Measurements from ENCODE around the gene C1orf105. TPM values are rescaled to one million over a fixed set of nuclear protein-coding genes. Genes with fewer than 3 reads are reported as not detected.

The C1orf105 gene
- total and polyA plus RNA-seq, 4 donors, result 0.16 TPM; not detected in 3

DNA sequence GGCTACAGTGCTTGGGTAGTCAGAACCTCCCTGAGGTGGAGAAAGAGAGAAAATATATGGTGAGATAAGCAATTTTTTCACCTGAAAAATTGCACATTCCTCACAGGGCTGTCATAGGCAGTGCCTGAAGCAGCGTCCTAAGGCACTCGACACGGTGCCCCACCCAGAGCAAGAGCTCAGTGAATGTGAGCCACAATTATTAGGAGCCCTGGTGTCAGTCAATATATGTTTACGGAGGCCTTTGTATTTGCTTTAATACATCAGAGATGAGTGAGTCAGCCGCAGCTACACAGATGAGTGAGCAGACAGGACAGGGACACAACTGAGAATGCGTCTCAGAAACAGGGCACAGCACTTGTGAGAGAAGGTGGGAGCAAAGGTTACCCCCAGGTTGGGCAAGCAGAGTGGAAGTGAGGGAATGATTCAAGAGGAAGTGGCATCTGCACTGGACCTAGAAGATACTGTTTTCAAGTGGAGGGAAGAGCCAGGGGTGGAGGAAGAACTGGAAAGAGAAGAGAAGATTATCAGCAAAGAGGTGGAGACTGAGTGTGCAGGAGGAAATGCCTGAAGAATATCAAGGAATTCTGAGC, 28.6 kb downstream of the C1orf105 start:
- Histone ChIP-seq H3K27ac (ENCODE audit: low read depth in 1 of 2, low read length in 2 of 2) (no peak overlapping the region), H3K9me3 (ENCODE audit: control insufficient read depth in 4 of 4, low read length in 3 of 4) (no peaks in the 10 kb centered on the region), H3K9ac (ENCODE audit: low read depth in 1 of 2, low read length in 2 of 2) (no peak overlapping the region), H3K36me3 (ENCODE audit: control insufficient read depth in 4 of 4, insufficient read depth in 3 of 4, low read depth in 1 of 4, low read length in 3 of 4) (no peaks in the 10 kb centered on the region), H3K4me1 (ENCODE audit: control insufficient read depth in 4 of 4, insufficient read depth in 4 of 4, low read length in 3 of 4) (peaks cover 2 to 12% (median 5%) of the 10 kb centered on the region in 4 donors), H3K27me3 (ENCODE audit: control insufficient read depth in 4 of 4, insufficient read depth in 4 of 4, low read length in 3 of 4) (no peaks in the 10 kb centered on the region), H3K4me3 (ENCODE audit: low read depth in 1 of 3, low read length in 3 of 3) (no peak overlapping the region)
- TF ChIP-seq, protein P1, sequence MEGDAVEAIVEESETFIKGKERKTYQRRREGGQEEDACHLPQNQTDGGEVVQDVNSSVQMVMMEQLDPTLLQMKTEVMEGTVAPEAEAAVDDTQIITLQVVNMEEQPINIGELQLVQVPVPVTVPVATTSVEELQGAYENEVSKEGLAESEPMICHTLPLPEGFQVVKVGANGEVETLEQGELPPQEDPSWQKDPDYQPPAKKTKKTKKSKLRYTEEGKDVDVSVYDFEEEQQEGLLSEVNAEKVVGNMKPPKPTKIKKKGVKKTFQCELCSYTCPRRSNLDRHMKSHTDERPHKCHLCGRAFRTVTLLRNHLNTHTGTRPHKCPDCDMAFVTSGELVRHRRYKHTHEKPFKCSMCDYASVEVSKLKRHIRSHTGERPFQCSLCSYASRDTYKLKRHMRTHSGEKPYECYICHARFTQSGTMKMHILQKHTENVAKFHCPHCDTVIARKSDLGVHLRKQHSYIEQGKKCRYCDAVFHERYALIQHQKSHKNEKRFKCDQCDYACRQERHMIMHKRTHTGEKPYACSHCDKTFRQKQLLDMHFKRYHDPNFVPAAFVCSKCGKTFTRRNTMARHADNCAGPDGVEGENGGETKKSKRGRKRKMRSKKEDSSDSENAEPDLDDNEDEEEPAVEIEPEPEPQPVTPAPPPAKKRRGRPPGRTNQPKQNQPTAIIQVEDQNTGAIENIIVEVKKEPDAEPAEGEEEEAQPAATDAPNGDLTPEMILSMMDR (IDR thresholded peaks at IDR 0.05; ENCODE audit: low read depth, low read length, missing input control), result no peak
- TF ChIP-seq, protein P2, sequence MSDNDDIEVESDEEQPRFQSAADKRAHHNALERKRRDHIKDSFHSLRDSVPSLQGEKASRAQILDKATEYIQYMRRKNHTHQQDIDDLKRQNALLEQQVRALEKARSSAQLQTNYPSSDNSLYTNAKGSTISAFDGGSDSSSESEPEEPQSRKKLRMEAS (IDR thresholded peaks at IDR 0.05), result no peak
- TF ChIP-seq EGR1 (IDR thresholded peaks at IDR 0.05; ENCODE audit: low read depth in 2 of 2) (no peak), FOXA1 (IDR thresholded peaks at IDR 0.05) (no peak), TAF1 (conservative IDR thresholded peaks at IDR 0.05) (no peak), NR2F2 (IDR thresholded peaks at IDR 0.05) (no peak), ATF3 (IDR thresholded peaks at IDR 0.05) (no peak), RAD21 (IDR thresholded peaks at IDR 0.05) (no peak), REST (IDR thresholded peaks at IDR 0.05) (no peak), YY1 (IDR thresholded peaks at IDR 0.05) (no peak), JUND (IDR thresholded peaks at IDR 0.05) (no peak), HNF4A (conservative IDR thresholded peaks at IDR 0.05) (no peak)
- TF ChIP-seq, protein P3, sequence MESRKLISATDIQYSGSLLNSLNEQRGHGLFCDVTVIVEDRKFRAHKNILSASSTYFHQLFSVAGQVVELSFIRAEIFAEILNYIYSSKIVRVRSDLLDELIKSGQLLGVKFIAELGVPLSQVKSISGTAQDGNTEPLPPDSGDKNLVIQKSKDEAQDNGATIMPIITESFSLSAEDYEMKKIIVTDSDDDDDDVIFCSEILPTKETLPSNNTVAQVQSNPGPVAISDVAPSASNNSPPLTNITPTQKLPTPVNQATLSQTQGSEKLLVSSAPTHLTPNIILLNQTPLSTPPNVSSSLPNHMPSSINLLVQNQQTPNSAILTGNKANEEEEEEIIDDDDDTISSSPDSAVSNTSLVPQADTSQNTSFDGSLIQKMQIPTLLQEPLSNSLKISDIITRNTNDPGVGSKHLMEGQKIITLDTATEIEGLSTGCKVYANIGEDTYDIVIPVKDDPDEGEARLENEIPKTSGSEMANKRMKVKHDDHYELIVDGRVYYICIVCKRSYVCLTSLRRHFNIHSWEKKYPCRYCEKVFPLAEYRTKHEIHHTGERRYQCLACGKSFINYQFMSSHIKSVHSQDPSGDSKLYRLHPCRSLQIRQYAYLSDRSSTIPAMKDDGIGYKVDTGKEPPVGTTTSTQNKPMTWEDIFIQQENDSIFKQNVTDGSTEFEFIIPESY (IDR thresholded peaks at IDR 0.05), result no peak
- DNase-seq (ENCODE audit: low spot score), result no peak
- WGBS, result 67% methylated on average over 6 of the region's 6 CpGs
